GM12873 (cell line): ENCODE results near the gene PRSS22.

Experiments
- TF ChIP-seq, protein P1 (sequence below): IDR thresholded peaks from 2 replicates; pipeline ENCODE4 v1.5.1; 2012; ENCODE audit warnings: low read depth, mild to moderate bottlenecking, moderate library complexity, low read length, control low read depth; ENCODE audit not compliant: insufficient read depth; ENCODE audit errors: missing control alignments

PRSS22 gene

DNA sequence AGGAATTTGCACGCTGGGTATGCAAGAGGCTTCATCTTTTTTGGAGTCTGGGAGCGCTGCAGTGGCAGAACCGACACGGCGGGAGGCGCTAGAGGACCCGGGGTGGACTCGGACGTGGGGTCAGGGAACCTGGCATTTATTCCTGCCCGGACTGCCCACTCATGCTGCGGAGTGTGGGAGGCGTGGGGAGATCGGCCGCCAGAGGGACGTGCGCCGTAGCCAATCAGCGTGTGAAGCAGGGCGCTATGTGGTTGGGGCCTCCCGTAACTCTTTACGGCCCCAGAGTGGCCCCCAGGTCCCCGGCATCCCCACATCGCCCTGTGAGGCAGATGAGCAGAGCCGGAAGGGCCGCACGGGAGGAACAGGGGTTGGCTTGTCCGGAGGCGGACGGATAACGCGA is 36.3 kb upstream of the PRSS22 start:
- TF ChIP-seq, protein P1, sequence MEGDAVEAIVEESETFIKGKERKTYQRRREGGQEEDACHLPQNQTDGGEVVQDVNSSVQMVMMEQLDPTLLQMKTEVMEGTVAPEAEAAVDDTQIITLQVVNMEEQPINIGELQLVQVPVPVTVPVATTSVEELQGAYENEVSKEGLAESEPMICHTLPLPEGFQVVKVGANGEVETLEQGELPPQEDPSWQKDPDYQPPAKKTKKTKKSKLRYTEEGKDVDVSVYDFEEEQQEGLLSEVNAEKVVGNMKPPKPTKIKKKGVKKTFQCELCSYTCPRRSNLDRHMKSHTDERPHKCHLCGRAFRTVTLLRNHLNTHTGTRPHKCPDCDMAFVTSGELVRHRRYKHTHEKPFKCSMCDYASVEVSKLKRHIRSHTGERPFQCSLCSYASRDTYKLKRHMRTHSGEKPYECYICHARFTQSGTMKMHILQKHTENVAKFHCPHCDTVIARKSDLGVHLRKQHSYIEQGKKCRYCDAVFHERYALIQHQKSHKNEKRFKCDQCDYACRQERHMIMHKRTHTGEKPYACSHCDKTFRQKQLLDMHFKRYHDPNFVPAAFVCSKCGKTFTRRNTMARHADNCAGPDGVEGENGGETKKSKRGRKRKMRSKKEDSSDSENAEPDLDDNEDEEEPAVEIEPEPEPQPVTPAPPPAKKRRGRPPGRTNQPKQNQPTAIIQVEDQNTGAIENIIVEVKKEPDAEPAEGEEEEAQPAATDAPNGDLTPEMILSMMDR, result peak; percentile 10

DNA sequence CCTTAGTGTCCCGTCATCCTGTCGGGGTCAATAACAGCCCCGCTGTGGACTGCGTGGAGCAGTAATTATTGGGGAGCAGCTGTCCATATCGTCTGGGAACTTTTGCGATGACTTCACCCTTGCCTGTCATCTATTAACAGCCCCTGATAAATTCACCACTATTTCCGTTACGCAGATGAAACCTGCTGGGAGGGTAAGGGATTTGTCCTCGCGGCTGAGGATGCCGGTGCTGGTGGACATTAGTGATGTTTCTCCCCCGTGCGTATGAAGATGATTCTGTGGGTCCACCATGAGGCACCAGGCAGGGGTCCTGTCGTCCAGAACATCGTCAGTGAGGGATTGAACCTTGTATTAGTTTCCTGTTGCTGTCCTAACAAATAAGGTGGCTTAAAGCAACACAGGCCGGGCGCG is 26.1 kb upstream of the PRSS22 start:
- TF ChIP-seq, protein P1, result no peak

DNA sequence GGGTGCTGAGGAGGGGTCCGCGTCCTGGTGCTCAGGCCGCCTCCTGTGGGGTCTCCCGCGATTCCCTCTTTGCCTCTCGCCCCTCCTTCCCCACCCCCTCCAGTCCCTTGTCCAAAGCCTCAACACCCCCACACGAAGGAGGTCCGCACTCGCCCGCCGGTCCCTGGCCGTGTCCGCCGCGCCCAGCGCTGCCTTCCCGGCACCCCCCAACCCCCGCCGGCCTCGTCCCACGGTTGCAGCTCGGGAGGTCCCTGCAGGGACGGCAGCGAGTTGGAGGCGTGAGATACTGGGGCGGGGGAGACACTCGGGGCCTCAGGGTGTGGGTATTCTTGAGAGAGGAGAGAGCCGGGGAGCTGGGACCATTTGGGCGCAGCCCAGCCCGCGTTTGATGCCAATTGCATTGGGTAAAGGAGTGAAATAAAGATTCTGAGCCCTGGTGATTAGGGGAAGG is 25.5 kb upstream of the PRSS22 start:
- TF ChIP-seq, protein P1, result no peak

DNA sequence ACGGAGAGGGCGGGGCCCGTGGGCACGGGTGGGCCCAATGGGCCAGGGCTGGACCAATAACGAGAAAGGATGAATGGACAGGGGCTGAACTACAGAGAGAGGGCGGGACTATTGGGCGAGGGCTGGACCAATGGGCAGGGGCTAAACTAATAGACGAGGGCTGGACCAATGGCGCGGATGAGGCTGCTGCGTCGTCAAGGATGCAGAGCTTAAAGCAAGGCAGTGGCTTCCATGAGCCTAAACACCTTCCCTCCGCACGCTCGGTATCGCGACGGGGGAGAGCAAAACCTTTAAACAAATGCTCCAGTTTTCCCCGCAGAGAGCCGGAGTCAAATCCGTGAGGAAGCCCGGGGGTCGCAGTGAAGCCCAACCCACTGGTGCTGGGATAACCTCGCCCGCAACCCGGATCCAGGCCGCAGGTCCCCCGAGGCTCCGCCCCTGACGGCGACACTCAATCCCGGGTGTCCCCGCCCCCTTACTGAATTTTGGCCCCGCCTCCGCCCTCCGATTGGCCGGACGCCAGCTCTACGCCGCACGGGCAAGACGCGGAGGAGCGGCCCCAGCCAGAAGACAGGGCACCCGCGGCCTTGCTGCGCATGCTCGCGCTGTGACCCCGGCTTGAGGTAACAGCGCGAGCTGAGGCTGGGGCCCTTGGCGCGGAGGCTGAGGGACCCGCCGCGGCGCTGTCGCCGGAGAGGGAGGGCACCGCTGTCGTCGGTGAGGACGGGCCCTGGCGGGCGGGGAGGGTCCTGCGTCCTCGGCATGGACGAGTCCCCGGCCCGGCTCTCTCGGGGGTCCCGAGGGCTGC is 24.9 kb upstream of the PRSS22 start, which contains the start of gene FLYWCH2:
Gene FLYWCH2 (plus strand): TSS at position 566 of the 808 bp plus-strand sequence. CDS start 13,235 bp downstream, outside the sequence.
- TF ChIP-seq, protein P1, result no peak

DNA sequence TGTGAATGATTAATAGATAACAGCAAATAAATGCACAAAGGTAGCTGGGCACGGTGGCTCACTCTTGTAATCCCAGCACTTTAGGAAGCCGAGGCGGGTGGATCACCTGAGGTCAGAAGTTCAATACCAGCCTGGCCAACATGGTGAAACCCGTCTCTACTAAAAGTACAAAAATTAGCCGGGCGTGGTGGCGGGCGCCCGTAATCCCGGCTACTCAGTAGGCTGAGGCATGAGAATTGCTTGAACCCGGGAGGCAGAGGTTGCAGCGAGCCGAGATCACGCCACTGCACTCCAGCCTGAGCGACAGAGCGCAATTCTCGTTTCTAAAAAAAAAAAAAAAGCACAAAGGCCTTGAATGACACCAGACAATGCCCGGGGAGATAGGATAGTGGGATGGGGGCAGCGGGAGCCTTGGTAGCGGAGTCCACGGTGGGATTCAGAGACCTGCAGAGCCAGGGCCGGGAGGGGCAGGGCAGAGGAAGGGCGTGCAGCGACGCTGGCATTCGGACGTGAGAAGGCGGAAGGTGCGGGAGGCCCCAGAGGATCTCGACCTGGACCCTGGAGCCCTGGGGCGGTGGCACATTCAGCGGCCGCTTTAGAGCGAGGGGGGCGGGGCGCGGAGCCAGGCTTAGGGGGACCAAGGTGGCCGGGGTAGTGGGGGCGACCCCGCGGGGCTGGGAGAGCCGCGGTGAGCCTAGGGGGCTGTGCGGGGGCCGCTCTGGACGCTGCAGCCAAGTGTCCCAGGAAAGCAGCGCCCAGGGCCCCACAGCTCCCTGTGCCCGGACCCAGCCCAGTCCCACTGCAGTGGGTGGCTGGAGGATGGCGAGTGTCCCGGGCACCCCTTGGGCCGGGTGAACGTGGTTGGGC is 24.0 kb upstream of the PRSS22 start:
- TF ChIP-seq, protein P1, result no peak

DNA sequence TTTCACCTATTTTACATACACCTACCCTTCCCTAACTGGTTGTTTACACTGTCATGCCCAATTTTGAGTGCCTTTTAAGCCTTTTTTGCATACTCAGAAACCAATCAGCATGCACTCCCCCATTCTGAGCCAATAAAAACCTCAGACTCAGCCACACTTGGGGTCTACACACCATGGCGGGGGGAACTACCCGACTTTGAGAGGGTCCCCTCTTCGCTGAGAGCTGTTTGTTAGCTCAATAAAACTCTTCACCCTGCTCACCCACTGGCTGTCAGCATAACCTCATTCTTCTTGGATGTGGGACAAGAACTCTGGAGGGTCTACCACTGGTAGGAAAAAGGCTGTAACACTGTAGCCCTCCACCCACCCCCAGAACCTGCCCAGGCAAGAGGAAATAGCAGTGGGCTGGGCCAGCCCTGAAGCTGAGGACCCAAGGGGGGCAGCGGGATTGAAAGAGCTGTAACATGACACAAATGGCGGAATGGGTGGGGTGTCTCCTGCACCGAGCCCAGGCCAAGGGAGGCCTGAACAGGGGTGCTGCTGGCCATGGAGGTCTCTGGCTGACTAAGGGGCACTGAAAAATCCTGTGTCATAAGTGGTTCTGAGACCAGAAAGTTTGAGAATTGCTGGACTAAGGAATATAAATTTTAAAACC is 22.0 kb upstream of the PRSS22 start:
- TF ChIP-seq, protein P1, result no peak
